CD4-positive, alpha-beta T cell (primary cell): ENCODE results near the gene KPNA1. TPM values are rescaled to one million over a fixed set of nuclear protein-coding genes. Genes with fewer than 3 reads are reported as not detected.
"Not testable (repeated sequence)": the region's sequence is repeated elsewhere in the genome, so short reads cannot be mapped to it uniquely, and the experiment has no call there.

Source experiments
- ATAC-seq: fragments of 200-7000 bp; cut with Tn5 transposase; one replicate; pipeline ENCODE4 v1.10.0; 2022; ENCODE audit warnings: mild to moderate bottlenecking; ENCODE audit not compliant: poor library complexity
- CTCF ChIA-PET: fragments of 350-600 bp; sonication (Branson Sonifier 250); formaldehyde crosslinking; loops from one replicate; lab custom pipeline; 2021; ENCODE audit warnings: antibody characterized with exemption, inconsistent platforms; lab: Charles Lee
- POLR2A ChIA-PET: fragments of 350-600 bp; sonication (Branson Sonifier 250); formaldehyde crosslinking; loops from one replicate; lab custom pipeline; 2021; ENCODE audit warnings: antibody characterized with exemption, inconsistent platforms; lab: Charles Lee
- DNase-seq, 14 experiments: peaks; one replicate each; pipeline ENCODE4 v3.0.0-alpha.2; 2013 to 2020; ENCODE audit warnings: mixed read lengths in 2 of 14
- H3K27ac ChIP-seq, 2 donors: one replicate each; pipeline versions ENCODE4 v1.5.1 to v1.7.0; 2013; ENCODE audit warnings: low read length in 2 of 2, low read depth in 1 of 2, mild to moderate bottlenecking in 1 of 2
- H3K27me3 ChIP-seq, 2 experiments: 1 replicate in 1 of 2; 2 replicates in 1 of 2; pipeline versions ENCODE4 v1.6.1 to v1.7.0; 2013; ENCODE audit warnings: low read length in 2 of 2, control low read depth in 1 of 2, mild to moderate bottlenecking in 1 of 2, moderate library complexity in 1 of 2; ENCODE audit not compliant: insufficient read depth in 2 of 2, control insufficient read depth in 1 of 2
- H3K36me3 ChIP-seq: one replicate; pipeline ENCODE4 v1.6.1; 2013; ENCODE audit warnings: low read length, control low read depth; ENCODE audit not compliant: insufficient read depth
- H3K4me1 ChIP-seq: one replicate; pipeline ENCODE4 v1.6.1; 2013; ENCODE audit warnings: low read length, control low read depth; ENCODE audit not compliant: insufficient read depth
- H3K4me3 ChIP-seq: one replicate; pipeline ENCODE4 v1.5.1; 2013; ENCODE audit warnings: mild to moderate bottlenecking, low read length, moderate library complexity
- H3K9me3 ChIP-seq, 2 experiments: 1 replicate in 1 of 2; 2 replicates in 1 of 2; pipeline versions ENCODE4 v1.6.1 to v1.7.0; 2013; ENCODE audit warnings: low read length in 2 of 2, mild to moderate bottlenecking in 2 of 2, control low read depth in 1 of 2, moderate library complexity in 1 of 2; ENCODE audit not compliant: control insufficient read depth in 1 of 2, insufficient read depth in 1 of 2
- H3K27ac Mint-ChIP-seq: one replicate; pipeline ENCODE4 v1.8.0; 2020; ENCODE audit warnings: mixed read lengths
- H3K27me3 Mint-ChIP-seq: one replicate; pipeline ENCODE4 v1.8.0; 2021; ENCODE audit warnings: mixed read lengths
- H3K36me3 Mint-ChIP-seq: one replicate; pipeline ENCODE4 v1.8.0; 2021; ENCODE audit warnings: low read depth, mixed read lengths
- H3K4me1 Mint-ChIP-seq: one replicate; pipeline ENCODE4 v1.8.0; 2021; ENCODE audit warnings: low read depth, mixed read lengths
- H3K4me3 Mint-ChIP-seq: one replicate; pipeline ENCODE4 v1.8.0; 2020; ENCODE audit warnings: mild to moderate bottlenecking, mixed read lengths
- H3K9me3 Mint-ChIP-seq: one replicate; pipeline ENCODE4 v1.8.0; 2020; ENCODE audit warnings: mixed read lengths
- CTCF ChIP-seq: fragments of 200-600 bp; IDR thresholded peaks from one replicate; pipeline ENCODE4 v1.8.0; 2022; ENCODE audit warnings: antibody characterized with exemption, mild to moderate bottlenecking
- intact Hi-C, 2 experiments: fragments of 100-400 bp; cut with DNase I in 1 of 2; cut with micrococcal nuclease in 1 of 2; formaldehyde crosslinking; loops; one replicate each; pipeline versions ENCODE4 v1.15.1 to v1.9.0; 2023 to 2025; cut with DNase I, micrococcal nuclease
- total RNA-seq, 174 experiments: library from RNA in 2 of 174; stranded (reverse) in 2 of 174; gene quantifications; one replicate each; pipeline ENCODE4 v1.2.3 and lab custom pipeline; 2021 to 2026

Gene KPNA1
- total RNA-seq, 2 experiments from 2014 or later: 46.2 to 49.8 TPM

DNA sequence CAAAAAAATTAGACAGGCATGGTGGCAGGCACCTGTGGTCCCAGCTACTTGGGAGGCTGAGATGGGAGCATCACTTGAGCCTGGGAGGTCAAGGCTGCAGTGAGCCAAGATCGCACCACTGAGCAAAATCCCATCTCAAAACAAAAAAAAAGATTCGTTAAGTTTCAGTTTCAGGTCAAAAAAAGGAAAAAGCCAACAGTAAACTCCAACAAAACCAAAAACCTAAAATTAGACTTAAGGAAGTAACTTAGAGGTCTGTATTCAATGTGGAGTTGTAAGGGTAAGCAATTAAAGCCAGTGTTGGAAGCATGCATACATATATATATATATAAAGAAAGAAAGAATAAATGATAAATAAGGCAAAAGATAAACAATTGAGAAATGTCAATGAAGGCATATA, 11.8 kb downstream of the KPNA1 start:
- Mint-ChIP-seq H3K27ac (no peak overlapping the region), H3K9me3 (no peaks in the 10 kb centered on the region), H3K27me3 (no peaks in the 10 kb centered on the region), H3K4me3 (no peak overlapping the region), H3K4me1 (peaks cover 79% of the 10 kb centered on the region), H3K36me3 (peaks cover 24% of the 10 kb centered on the region)
- Histone ChIP-seq H3K36me3 (no peaks in the 10 kb centered on the region), H3K9me3 (no peaks in the 10 kb centered on the region), H3K4me3 (no peak overlapping the region), H3K27me3 (no peaks in the 10 kb centered on the region), H3K4me1 (peaks cover 11% of the 10 kb centered on the region), H3K27ac (no peak overlapping the region)
- POLR2A ChIA-PET: no interaction called here
- TF ChIP-seq CTCF: no peak
- CTCF ChIA-PET: no interaction called here
- intact Hi-C loops: no loop called here
- no peak for ATAC-seq
- no peak for DNase-seq

DNA sequence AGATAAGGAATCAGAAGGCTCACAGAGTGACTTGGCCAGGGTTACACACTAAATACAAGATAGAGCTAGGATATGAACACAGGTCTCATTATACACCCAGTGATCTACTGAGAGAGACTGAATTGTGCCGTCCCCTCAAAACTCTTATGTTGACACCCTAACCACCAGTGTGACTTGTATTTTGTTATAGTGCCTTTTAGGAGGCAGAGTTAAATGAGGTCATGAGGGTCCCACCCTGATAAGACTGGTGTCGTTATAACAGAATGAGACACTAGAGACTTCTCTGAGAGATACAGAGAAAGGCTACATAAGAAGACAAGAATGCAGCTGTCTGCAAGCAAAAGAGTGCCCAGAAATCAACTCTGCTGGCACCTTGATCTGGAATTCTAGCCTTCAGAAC, 12.6 kb downstream of the KPNA1 start:
- Histone ChIP-seq H3K4me3 (no peak overlapping the region), H3K36me3 (no peaks in the 10 kb centered on the region), H3K27ac (no peak overlapping the region), H3K9me3 (no peaks in the 10 kb centered on the region), H3K27me3 (no peaks in the 10 kb centered on the region), H3K4me1 (peaks cover 12% of the 10 kb centered on the region)
- H3K27ac Mint-ChIP-seq: no peak overlapping the region
- no peak for ATAC-seq
- no peak for DNase-seq
- H3K27me3 Mint-ChIP-seq: no peaks in the 10 kb centered on the region
- peaks cover 31% of the 10 kb centered on the region for H3K36me3 Mint-ChIP-seq
- no peak for TF ChIP-seq CTCF
- no peak overlapping the region for H3K4me3 Mint-ChIP-seq
- peaks cover 82% of the 10 kb centered on the region for H3K4me1 Mint-ChIP-seq
- POLR2A ChIA-PET: no interaction called here
- no peaks in the 10 kb centered on the region for H3K9me3 Mint-ChIP-seq
- CTCF ChIA-PET: interaction anchor here (1.2 kb wide), 1 partner anchor 8 kb away, joined by 3 read pairs; no protein-coding TSS in a partner anchor
- intact Hi-C loops: no loop called here

DNA sequence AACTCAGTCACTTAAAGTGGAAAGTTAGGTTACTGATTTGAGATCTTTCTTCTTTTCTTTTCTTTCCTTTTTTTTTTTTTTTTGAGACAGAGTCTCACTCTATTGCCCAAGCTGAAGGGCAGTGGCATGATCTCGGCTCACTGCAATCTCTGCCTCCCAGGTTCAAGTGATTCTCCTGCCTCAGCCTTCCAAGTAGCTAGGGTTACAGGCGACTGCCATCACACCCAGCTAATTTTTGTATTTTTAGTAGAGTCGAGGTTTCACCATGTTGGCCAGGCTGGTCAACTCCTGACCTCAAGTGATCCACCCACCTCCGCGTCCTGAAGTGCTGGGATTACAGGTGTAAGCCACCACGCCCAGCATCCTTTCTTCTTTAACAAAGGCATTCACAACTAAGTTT, 13.8 kb downstream of the KPNA1 start:
- ATAC-seq, H3K27ac ChIP-seq, intact Hi-C loops, H3K27me3 Mint-ChIP-seq, H3K4me3 ChIP-seq, H3K9me3 Mint-ChIP-seq, DNase-seq, H3K36me3 ChIP-seq, H3K9me3 ChIP-seq, H3K27me3 ChIP-seq, H3K4me3 Mint-ChIP-seq: not testable (repeated sequence)
- ChIA-PET POLR2A (interaction anchor here (0.7 kb wide), 1 partner anchor 85 kb away, joined by 4 read pairs; no protein-coding TSS in a partner anchor), CTCF (interaction anchor here (1.2 kb wide), 1 partner anchor 9 kb away, joined by 3 read pairs; no protein-coding TSS in a partner anchor)
- H3K36me3 Mint-ChIP-seq: peaks cover 34% of the 10 kb centered on the region
- H3K4me1 Mint-ChIP-seq: peaks cover 79% of the 10 kb centered on the region
- H3K4me1 ChIP-seq: peaks cover 12% of the 10 kb centered on the region
- peak overlapping the region; percentile 47 for H3K27ac Mint-ChIP-seq

- Mint-ChIP-seq H3K27me3 (no peaks in the 10 kb centered on the region), H3K4me3 (no peak overlapping the region), H3K4me1 (peaks cover 56% of the 10 kb centered on the region), H3K27ac (no peak overlapping the region), H3K36me3 (peaks cover 44% of the 10 kb centered on the region), H3K9me3 (no peaks in the 10 kb centered on the region)
- POLR2A ChIA-PET: interaction anchor here (1.3 kb wide), 1 partner anchor 15 kb away, joined by 3 read pairs; no protein-coding TSS in a partner anchor
- no peak for TF ChIP-seq CTCF
- Histone ChIP-seq H3K27me3 (no peaks in the 10 kb centered on the region), H3K9me3 (no peaks in the 10 kb centered on the region), H3K36me3 (peaks cover 30% of the 10 kb centered on the region), H3K4me1 (peaks cover 9% of the 10 kb centered on the region), H3K4me3 (no peak overlapping the region), H3K27ac (no peak overlapping the region)
- intact Hi-C loops: no loop called here
- ATAC-seq (no peak), DNase-seq (no peak)
- CTCF ChIA-PET: interaction anchor here (0.8 kb wide), 1 partner anchor 10 kb away, joined by 3 read pairs; no protein-coding TSS in a partner anchor
These were observed 16.6 kb downstream of the KPNA1 start for GRCh38 chr3:122498152-122498551.
